HCT116 (cell line): ENCODE results near the gene VLDLR. TPM values are rescaled to one million over a fixed set of nuclear protein-coding genes. Genes with fewer than 3 reads are reported as not detected.

Experiments used
- ATAC-seq: fragments of 200-7000 bp; cut with Tn5 transposase; 2 replicates; pipeline ENCODE4 v1.9.1; 2020; ENCODE audit warnings: mild to moderate bottlenecking, moderate library complexity
- BruUV-seq: library from RNA; stranded (reverse); fragments of 400-500 nt; replicated peaks from 2 replicates; lab custom pipeline; 2021; lab: Mats Ljungman, UMichigan
- CTCF ChIA-PET: fragments of 300-600 bp; sonication (Branson Sonifier 250); formaldehyde crosslinking; loops from one replicate; lab custom pipeline; 2021; ENCODE audit warnings: antibody characterized with exemption; lab: Charles Lee
- POLR2A ChIA-PET: fragments of 300-600, 350-600 bp; sonication (Branson Sonifier 250); formaldehyde crosslinking; loops from one replicate; lab custom pipeline; 2021; ENCODE audit warnings: antibody characterized with exemption; lab: Charles Lee
- RAD21 ChIA-PET, 2 experiments: fragments of 300-600 bp; sonication (Branson Sonifier 250); formaldehyde crosslinking; loops; one replicate each; lab custom pipeline; 2023; ENCODE audit warnings: low total read pairs in 2 of 2; ENCODE audit not compliant: uncharacterized antibody in 2 of 2, unreplicated experiment in 2 of 2, low non-redundant PET in 1 of 2; lab: Charles Lee
- DNase-seq: peaks from one replicate; pipeline ENCODE4 v3.0.0-alpha.2; 2010; ENCODE audit warnings: low read depth, low spot score
- H2AFZ ChIP-seq: fragments of 200-600 bp; shearing (Covaris generic), sonication (generic); 2 replicates; pipeline ENCODE4 v1.6.1; 2017; ENCODE audit warnings: low read depth, mixed run types, mixed read lengths, antibody characterized with exemption, low read length; ENCODE audit not compliant: poor library complexity, severe bottlenecking
- H3K27ac ChIP-seq: 2 replicates; pipeline ENCODE4 v1.5.1; 2012; ENCODE audit warnings: low read depth, low read length
- H3K27me3 ChIP-seq: fragments of 200-600 bp; sonication (generic); 2 replicates; pipeline ENCODE4 v1.6.1; 2016; ENCODE audit warnings: mixed run types, low read length, mixed read lengths; ENCODE audit not compliant: insufficient read depth
- H3K36me3 ChIP-seq, 2 experiments: fragments of 200-500 bp in 1 of 2; fragments of 200-600 bp in 1 of 2; sonication (Bioruptor generic) in 1 of 2; sonication (generic) in 1 of 2; 2 replicates each; pipeline versions ENCODE4 v1.5.1 to v1.6.1; 2014 to 2016; ENCODE audit warnings: low read length in 2 of 2, inconsistent platforms in 1 of 2, mixed read lengths in 1 of 2, mixed run types in 1 of 2; ENCODE audit not compliant: insufficient read depth in 2 of 2, control insufficient read depth in 1 of 2
- H3K4me1 ChIP-seq, 2 experiments: fragments of 200-600 bp in 1 of 2; sonication (generic) in 1 of 2; 2 replicates each; pipeline versions ENCODE4 v1.5.1 to v1.6.1; 2012 to 2017; ENCODE audit warnings: low read length in 2 of 2, inconsistent platforms in 1 of 2, mild to moderate bottlenecking in 1 of 2, mixed read lengths in 1 of 2, mixed run types in 1 of 2, moderate library complexity in 1 of 2; ENCODE audit not compliant: insufficient read depth in 2 of 2, control insufficient read depth in 1 of 2
- H3K4me2 ChIP-seq: fragments of 200-600 bp; sonication (generic); 2 replicates; pipeline ENCODE4 v1.6.1; 2017; ENCODE audit warnings: mixed run types, low read length, mixed read lengths
- H3K4me3 ChIP-seq, 2 experiments: fragments of 200-600 bp in 1 of 2; sonication (generic) in 1 of 2; replicated peaks in 1 of 2; 2 replicates each; pipeline ENCODE4 v1.5.1; 2011 to 2016; ENCODE audit warnings: low read length in 2 of 2, control low read depth in 1 of 2, low read depth in 1 of 2, mild to moderate bottlenecking in 1 of 2, mixed read lengths in 1 of 2, mixed run types in 1 of 2
- H3K79me2 ChIP-seq: fragments of 200-600 bp; sonication (generic); 2 replicates; pipeline ENCODE4 v1.6.1; 2017; ENCODE audit warnings: mild to moderate bottlenecking, mixed run types, low read length, moderate library complexity, mixed read lengths; ENCODE audit not compliant: insufficient read depth
- H3K9ac ChIP-seq: fragments of 200-600 bp; sonication (generic); 2 replicates; pipeline ENCODE4 v1.6.1; 2016; ENCODE audit warnings: low read length, mixed read lengths
- H3K9me2 ChIP-seq: fragments of 200-600 bp; sonication (generic), shearing (Covaris generic); 2 replicates; pipeline ENCODE4 v1.6.1; 2017; ENCODE audit warnings: mixed run types, mild to moderate bottlenecking, moderate library complexity; ENCODE audit not compliant: insufficient read depth
- H3K9me3 ChIP-seq, 2 experiments: fragments of 200-500 bp in 1 of 2; fragments of 200-600 bp in 1 of 2; sonication (Bioruptor generic) in 1 of 2; sonication (generic) in 1 of 2; 2 replicates each; pipeline ENCODE4 v1.6.1; 2014 to 2017; ENCODE audit warnings: low read length in 2 of 2, mixed read lengths in 2 of 2, inconsistent platforms in 1 of 2, low read depth in 1 of 2, mild to moderate bottlenecking in 1 of 2, mixed run types in 1 of 2, moderate library complexity in 1 of 2; ENCODE audit not compliant: control insufficient read depth in 1 of 2, insufficient read depth in 1 of 2
- H4K20me1 ChIP-seq: fragments of 200-600 bp; sonication (generic), shearing (Covaris generic); 2 replicates; pipeline ENCODE4 v1.6.1; 2017; ENCODE audit warnings: mixed run types, mild to moderate bottlenecking, moderate library complexity; ENCODE audit not compliant: insufficient read depth
- CBX3 ChIP-seq: IDR thresholded peaks from 2 replicates; pipeline ENCODE4 v1.6.1; 2012; ENCODE audit warnings: low read depth
- EGR1 ChIP-seq: IDR thresholded peaks from 2 replicates; pipeline ENCODE4 v1.6.1; 2012; ENCODE audit warnings: low read depth
- ELF1 ChIP-seq: IDR thresholded peaks from 2 replicates; pipeline ENCODE4 v1.6.1; 2012; ENCODE audit warnings: low read depth, borderline replicate concordance
- FOSL1 ChIP-seq: IDR thresholded peaks from 2 replicates; pipeline ENCODE4 v1.6.1; 2012; ENCODE audit warnings: low read depth
- RAD21 ChIP-seq: IDR thresholded peaks from 2 replicates; pipeline ENCODE4 v1.6.1; 2012; ENCODE audit warnings: low read depth, mild to moderate bottlenecking
- SRF ChIP-seq: IDR thresholded peaks from 2 replicates; pipeline ENCODE4 v1.6.1; 2012; ENCODE audit warnings: low read depth
- intact Hi-C: fragments of 100-400 bp; cut with micrococcal nuclease; formaldehyde crosslinking; loops from 2 replicates; pipeline ENCODE4 v1.10.0; 2022
- total RNA-seq: library from RNA; stranded (reverse); gene quantifications from one replicate; pipeline ENCODE4 v1.2.1, GENCODE V29; 2021; ENCODE audit not compliant: unreplicated experiment
- TF ChIP-seq, protein P1 (sequence below), 3 experiments: fragments of 200-600 bp in 1 of 3; sonication (generic) in 1 of 3; IDR thresholded peaks in 2 of 3; conservative IDR thresholded peaks in 1 of 3; 2 replicates each; pipeline ENCODE4 v1.5.1; 2012 to 2017; ENCODE audit warnings: low read depth in 2 of 3, low read length in 2 of 3, antibody characterized with exemption in 1 of 3, borderline replicate concordance in 1 of 3, control low read depth in 1 of 3, mild to moderate bottlenecking in 1 of 3, mixed read lengths in 1 of 3, mixed run types in 1 of 3, moderate library complexity in 1 of 3; ENCODE audit not compliant: insufficient read depth in 1 of 3
- TF ChIP-seq, protein P2 (sequence below): IDR thresholded peaks from 2 replicates; pipeline ENCODE4 v1.6.1; 2012

Gene VLDLR
- total RNA-seq, 1 experiment from 2014 or later, result 0.17 TPM

DNA sequence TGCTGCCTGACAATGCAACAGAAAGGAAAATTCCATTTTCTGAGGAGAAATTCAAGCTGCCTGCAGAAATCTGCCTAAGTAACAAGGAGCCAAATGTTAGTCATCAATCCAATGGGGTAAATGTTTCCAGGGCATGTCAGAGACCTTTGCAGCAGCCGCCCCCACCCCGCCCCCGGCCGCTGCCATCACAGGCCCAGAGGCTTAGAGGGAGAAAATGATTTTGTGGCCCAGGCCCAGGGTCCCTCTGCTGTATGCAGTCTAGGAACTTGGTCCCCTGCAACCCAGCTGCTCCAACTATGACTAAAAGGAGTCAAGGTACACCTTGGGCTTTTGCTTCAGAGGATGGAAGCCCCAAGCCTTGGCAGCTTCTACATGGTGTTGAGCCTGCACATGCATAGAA is 45.0 kb downstream of the VLDLR start:
- intact Hi-C loops, result no loop called here
- H3K9ac ChIP-seq, result no peak overlapping the region
- no peak overlapping the region for H3K27ac ChIP-seq
- H3K36me3 ChIP-seq, result no peaks in the 10 kb centered on the region
- no peaks in the 10 kb centered on the region for H3K4me1 ChIP-seq
- no peaks in the 10 kb centered on the region; the same call in 1 of the 2 replicates for H4K20me1 ChIP-seq
- H3K9me2 ChIP-seq, result no peaks in the 10 kb centered on the region
- TF ChIP-seq, protein P1, sequence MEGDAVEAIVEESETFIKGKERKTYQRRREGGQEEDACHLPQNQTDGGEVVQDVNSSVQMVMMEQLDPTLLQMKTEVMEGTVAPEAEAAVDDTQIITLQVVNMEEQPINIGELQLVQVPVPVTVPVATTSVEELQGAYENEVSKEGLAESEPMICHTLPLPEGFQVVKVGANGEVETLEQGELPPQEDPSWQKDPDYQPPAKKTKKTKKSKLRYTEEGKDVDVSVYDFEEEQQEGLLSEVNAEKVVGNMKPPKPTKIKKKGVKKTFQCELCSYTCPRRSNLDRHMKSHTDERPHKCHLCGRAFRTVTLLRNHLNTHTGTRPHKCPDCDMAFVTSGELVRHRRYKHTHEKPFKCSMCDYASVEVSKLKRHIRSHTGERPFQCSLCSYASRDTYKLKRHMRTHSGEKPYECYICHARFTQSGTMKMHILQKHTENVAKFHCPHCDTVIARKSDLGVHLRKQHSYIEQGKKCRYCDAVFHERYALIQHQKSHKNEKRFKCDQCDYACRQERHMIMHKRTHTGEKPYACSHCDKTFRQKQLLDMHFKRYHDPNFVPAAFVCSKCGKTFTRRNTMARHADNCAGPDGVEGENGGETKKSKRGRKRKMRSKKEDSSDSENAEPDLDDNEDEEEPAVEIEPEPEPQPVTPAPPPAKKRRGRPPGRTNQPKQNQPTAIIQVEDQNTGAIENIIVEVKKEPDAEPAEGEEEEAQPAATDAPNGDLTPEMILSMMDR (IDR thresholded peaks at IDR 0.05 in 2 of 3, conservative IDR thresholded peaks at IDR 0.05 in 1 of 3; ENCODE audit: borderline replicate concordance in 1 of 3, insufficient read depth in 1 of 3, low read depth in 2 of 3, low read length in 2 of 3), result no peak
- CTCF ChIA-PET, result no interaction called here
- H3K4me2 ChIP-seq, result no peak overlapping the region
- RAD21 ChIA-PET, result no interaction called here
- no peak for ATAC-seq
- POLR2A ChIA-PET, result no interaction called here
- H3K27me3 ChIP-seq, result no peaks in the 10 kb centered on the region
- H3K9me3 ChIP-seq, result no peaks in the 10 kb centered on the region
- no peaks in the 10 kb centered on the region for H3K79me2 ChIP-seq
- no TSS peak for BruUV-seq
- no peak for DNase-seq
- no peak overlapping the region for H2AFZ ChIP-seq
- no peak overlapping the region for H3K4me3 ChIP-seq

DNA sequence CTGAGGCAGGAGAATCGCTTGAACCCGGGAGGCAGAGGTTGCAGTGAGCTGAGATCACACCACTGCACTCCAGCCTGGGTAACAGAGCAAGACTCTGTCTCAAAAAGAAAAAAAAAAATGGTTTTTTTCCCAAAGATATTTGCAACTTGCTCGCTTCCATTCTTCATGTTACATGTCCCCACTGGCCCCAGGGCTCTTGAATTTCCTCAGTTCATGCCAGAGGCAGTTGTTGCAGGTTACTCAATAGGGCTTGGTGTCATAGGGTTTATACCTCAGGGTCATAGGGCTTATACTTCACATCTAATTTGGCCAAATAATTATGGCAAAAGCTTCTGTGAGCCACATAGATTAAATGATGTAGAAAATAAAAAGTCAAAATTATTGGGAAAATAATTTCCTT is 51.6 kb downstream of the VLDLR start:
- POLR2A ChIA-PET, result no interaction called here
- TF ChIP-seq, protein P2, sequence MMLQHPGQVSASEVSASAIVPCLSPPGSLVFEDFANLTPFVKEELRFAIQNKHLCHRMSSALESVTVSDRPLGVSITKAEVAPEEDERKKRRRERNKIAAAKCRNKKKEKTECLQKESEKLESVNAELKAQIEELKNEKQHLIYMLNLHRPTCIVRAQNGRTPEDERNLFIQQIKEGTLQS, result no peak
- TF ChIP-seq CBX3 (no peak), FOSL1 (no peak), EGR1 (no peak), ELF1 (no peak), SRF (no peak), RAD21 (no peak)

More for the DNA sequence above, 51.6 kb downstream of the VLDLR start:
- Histone ChIP-seq H2AFZ (no peak overlapping the region), H3K27ac (no peak overlapping the region), H3K4me1 (no peaks in the 10 kb centered on the region), H3K9ac (no peak overlapping the region), H4K20me1 (no peaks in the 10 kb centered on the region; the same call in 1 of the 2 replicates), H3K27me3 (no peaks in the 10 kb centered on the region), H3K36me3 (no peaks in the 10 kb centered on the region), H3K4me2 (no peak overlapping the region), H3K4me3 (no peak overlapping the region), H3K9me2 (no peaks in the 10 kb centered on the region), H3K79me2 (no peaks in the 10 kb centered on the region), H3K9me3 (no peaks in the 10 kb centered on the region)
- BruUV-seq, result no TSS peak
- ChIA-PET CTCF (no interaction called here), RAD21 (no interaction called here)
- intact Hi-C loops, result no loop called here
- ATAC-seq (no peak), DNase-seq (no peak)
